Left lobe of liver (tissue), 2 donors: Measurements from ENCODE around the gene ZNF678. TPM values are rescaled to one million over a fixed set of nuclear protein-coding genes. Genes with fewer than 3 reads are reported as not detected.
"Not testable (repeated sequence)": the region's sequence is repeated elsewhere in the genome, so short reads cannot be mapped to it uniquely, and the experiment has no call there.

Source experiments
- ATAC-seq: fragments of 200-7000 bp; cut with Tn5 transposase; one replicate; pipeline ENCODE4 v1.9.1; 2020; ENCODE audit warnings: mild to moderate bottlenecking, moderate library complexity
- DNase-seq: peaks from one replicate; pipeline ENCODE4 v3.0.0-alpha.2; 2020; ENCODE audit warnings: low spot score
- total RNA-seq: library from RNA; stranded (reverse); gene quantifications from one replicate; pipeline ENCODE4 v1.2.1, GENCODE V29; 2021
- donor health status: DM: no; HTN: no; CAD: no; lungs with moderate emphysema.
- donor health status: DM: no; HTN: yes; CAD: no.

The ZNF678 gene
- total RNA-seq, 1 donor from 2014 or later, result 2.5 TPM

DNA sequence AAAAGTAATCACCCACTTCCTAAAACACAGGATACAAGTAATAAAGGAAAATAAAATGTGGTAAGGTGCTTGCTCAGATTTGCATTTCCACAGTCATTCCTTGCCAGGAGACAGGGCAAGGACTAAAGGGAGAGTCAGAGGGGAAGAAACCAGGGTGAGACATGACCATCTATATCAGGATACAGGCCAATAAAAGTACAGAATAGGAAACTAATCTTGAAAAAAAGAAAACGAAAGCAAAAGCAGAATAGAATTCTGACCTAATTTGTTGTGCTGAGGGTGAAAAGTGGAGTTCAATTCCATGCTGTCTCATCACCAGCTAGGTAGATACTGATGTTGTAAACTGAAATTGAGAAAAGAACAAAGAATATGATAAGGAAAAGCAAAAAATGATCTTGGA lies 144.5 kb downstream of the ZNF678 start:
- ATAC-seq (no peak), DNase-seq (no peak)

DNA sequence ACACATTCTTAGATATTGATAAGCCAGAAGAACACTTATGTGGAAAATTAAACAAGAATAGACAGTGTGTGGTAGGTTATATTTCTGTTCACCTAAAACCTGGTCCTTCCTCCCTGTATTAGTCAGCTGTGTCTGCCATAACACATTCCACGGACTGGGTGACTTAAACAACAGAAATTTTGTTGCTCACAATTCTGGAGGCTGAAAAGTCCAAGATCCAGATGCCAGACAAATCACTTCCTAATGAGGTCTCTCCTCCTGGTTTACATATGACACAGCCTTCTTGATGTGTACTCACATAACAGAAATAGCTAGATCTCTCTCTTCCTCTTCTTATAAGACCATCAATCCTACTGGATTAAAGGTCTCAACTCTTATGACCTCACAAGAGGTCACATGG lies 146.1 kb downstream of the ZNF678 start:
- DNase-seq (no peak), ATAC-seq (no peak)

- DNase-seq, ATAC-seq: not testable (repeated sequence)
These were observed 147.1 kb downstream of the ZNF678 start for GRCh38 chr1:227710474-227710873.

DNA sequence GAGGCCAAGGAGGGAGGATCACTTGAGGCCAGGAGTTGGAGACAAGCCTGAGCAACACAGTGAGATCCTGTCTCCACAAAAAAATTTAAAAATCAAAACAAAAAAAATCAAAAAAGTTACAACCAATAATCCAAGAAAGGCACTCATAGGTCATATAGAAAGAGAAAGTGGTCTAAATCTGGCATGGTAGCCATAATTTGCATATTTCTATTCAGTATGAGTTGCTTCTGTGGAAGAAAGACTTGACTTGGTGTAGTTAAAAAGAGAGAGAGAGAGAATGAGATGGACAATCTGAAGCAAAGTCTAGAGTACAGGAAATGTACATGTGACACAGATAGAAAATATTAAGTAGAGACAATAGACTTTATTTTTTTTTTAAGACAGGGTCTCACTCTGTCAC lies 149.3 kb downstream of the ZNF678 start:
- ATAC-seq (no peak), DNase-seq (no peak)

DNA sequence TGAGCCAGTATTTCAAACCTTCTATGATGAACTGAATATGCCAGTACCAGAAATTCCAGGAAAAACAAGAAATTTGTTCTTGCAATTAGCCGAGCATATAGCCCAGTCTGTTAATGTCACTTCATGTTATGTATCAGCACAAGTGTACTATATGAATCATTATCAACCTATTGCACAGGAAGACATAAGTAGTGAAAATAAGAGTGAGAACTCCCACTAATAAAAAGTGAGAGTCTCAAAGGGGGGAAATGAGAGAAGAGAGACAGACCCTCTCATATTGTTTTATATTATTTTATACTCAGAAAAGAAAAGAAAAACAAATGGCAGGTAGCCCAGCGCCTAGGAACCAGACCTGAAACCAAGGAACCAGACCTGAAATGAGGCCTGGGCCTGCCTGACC lies 155.6 kb downstream of the ZNF678 start:
- DNase-seq (no peak), ATAC-seq (no peak)

- ATAC-seq (no peak), DNase-seq (no peak)
These were observed 160.1 kb downstream of the ZNF678 start for GRCh38 chr1:227723474-227723873.

- ATAC-seq, result no peak
These were observed 161.7 kb downstream of the ZNF678 start for GRCh38 chr1:227725046-227725445.

GRCh38 chr1:227726318-227726717 lies 163.0 kb downstream of the ZNF678 start:
- no peak for DNase-seq

More at GRCh38 chr1:227725046-227725445, 161.7 kb downstream of the ZNF678 start:
- DNase-seq, result no peak

More at GRCh38 chr1:227726318-227726717, 163.0 kb downstream of the ZNF678 start:
- ATAC-seq, result no peak

Other genes starting within 250 kb of the ZNF678 start
- 14.5 TPM for gene CDC42BPA, start 245.1 kb upstream of the ZNF678 start, total RNA-seq
- 10.3 TPM for gene JMJD4, start 171.7 kb downstream of the ZNF678 start, total RNA-seq
- 35.8 TPM for gene SNAP47, start 171.9 kb downstream of the ZNF678 start, total RNA-seq